Activated CD4-positive, CD25-positive, alpha-beta regulatory T cell treated with anti-CD3 and anti-CD28 coated beads, Interleukin-2, amount 50 U/mL, for 72 hours (primary cell): ENCODE data around the gene SIX2.
"Not testable (repeated sequence)": the region's sequence is repeated elsewhere in the genome, so short reads cannot be mapped to it uniquely, and the experiment has no call there.

Experiments used
- DNase-seq: peaks from one replicate; pipeline ENCODE4 v3.0.0; 2021

Gene SIX2

DNA sequence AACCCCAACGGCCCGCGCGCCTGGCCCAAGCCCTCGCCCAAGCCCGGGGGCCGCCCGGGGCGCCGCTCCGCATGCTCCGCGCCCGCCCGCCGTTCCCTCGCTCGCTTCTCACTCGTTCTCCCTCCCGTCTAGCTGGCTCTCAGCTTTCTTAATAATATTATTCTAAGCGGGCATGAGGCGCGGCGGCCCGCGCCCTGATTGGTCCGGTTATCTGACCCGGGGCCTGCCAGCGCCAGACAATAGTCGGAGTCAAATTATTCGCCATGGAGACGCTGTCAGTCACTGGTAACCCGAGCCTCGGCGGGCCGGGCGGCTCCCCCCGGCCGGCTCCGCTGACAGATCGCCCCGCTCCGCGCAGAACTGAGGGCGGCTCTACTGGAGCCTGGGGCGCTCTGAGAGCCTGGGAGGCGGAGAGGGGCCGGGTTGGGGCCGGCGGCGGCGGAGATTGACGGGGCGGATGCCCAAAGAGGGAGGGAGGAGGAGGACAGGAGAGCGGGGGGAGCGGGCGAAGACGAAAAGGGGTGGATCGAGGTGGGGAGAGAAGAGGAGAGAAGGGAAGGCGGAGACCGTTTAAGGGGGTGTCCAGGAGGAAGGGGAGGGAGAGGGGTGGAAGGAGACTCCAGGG lies at the start of gene SIX2:
TSS of gene SIX2 (minus strand) at position 150 of the 625 bp plus-strand sequence. CDS start 342 bp downstream, outside the sequence.
- DNase-seq: no peak

DNA sequence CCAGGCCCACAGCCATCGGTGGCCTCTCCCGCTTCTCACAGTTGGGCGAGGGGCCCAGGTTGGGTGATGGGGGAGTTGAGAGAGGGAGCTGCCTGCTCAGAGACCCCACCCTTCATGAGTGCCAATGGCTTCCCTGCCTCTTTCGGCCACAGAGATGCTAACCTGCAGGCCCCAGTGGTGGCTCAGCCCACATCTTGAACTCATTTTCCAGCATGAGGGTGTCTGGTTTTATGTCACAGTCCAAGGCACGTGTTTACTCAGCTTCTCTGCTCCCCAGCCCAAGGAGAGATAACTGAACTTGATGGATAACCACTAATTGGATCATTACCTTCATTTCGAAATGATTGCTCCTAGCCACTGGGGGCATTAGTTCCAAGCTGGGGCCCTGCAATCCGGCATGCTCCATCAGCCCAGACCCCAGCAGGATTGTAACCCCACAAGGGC lies 45.9 kb upstream of the SIX2 start:
- DNase-seq: no peak

GRCh38 chr2:45053966-45054365 lies 44.7 kb upstream of the SIX2 start:
- no peak for DNase-seq

DNA sequence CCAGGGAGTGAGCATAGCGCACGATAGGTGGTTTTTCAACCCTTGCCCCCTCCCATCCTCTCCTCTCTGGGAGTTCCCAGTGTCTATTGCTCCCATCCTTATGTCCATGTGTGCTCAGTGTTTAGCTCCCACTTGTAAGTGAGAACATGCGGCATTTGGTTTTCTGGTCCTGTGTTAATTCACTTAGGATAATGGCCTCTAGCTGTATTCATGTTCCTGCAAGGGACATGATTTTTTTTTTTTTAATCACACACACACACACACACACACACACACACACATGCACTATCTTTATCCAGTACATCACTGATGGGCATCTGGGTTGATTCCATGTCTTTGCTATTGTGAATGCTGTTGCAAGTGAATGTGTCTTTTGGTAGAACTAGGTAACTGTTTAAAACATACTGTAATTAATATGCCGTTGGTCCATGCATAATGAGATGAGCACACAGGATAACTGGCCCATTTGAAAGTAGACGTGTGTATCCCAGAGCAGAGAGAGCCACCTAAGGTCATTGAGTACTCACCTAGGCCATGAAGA lies 43.2 kb upstream of the SIX2 start:
- DNase-seq: no peak

GRCh38 chr2:45049569-45050336 lies 40.5 kb upstream of the SIX2 start:
- no peak for DNase-seq

DNA sequence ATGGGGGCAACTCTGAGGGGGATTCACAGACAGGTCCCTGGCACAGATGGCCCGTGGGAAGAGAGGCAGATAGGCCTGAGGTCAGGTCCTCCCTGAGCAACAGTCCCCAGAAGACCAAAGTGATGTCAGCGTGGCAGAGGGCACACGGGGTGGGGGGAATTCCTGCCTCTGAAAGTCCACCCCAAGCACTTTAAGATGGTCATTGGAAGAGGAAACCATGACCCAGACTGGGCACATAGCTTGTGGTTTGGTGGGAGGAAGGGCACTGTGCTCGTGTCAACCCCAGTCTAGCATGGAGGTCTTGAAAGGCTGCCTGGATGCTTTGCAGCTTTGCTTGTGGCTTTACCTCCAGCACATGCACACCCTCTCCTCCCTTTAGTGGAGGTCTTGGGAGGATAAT lies 38.0 kb upstream of the SIX2 start:
- DNase-seq: no peak

DNA sequence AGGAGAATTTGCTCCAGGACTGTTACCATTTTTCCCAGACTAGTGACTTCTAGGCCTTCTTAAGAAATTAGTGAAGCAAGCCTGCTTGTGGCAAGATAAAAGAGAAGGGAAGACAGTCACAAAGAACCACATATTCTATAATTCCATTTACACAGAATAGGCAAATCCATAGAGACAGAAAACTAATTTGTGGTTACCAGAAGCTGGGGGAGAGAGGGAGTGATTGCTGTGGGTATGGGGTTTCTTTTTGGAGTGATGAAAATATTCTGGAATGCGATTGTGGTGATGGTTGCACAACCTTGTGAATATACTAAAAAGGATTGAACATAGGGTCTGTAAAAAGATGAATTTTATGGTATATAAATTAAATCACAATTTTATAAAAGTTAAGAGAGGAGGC lies 37.5 kb upstream of the SIX2 start:
- no peak for DNase-seq

DNA sequence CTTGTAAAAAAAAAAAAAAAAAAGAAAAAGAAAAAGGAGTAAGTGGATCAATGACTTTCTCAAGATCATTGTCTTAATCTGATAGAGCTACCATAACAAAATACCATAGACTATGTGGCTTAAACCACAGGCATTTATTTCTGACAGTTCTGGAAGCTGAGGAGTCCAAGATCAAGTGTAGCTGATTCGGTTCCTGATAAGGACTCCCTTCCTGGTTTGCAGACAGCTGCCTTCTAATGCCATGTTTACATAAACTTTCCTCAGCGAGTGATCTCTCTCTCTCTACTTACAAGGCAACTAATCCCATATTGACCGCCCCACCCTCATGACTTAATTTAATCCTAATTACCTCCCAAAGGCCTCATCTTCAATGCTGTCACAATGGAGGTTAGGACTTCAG lies 36.5 kb upstream of the SIX2 start:
- no peak for DNase-seq

DNA sequence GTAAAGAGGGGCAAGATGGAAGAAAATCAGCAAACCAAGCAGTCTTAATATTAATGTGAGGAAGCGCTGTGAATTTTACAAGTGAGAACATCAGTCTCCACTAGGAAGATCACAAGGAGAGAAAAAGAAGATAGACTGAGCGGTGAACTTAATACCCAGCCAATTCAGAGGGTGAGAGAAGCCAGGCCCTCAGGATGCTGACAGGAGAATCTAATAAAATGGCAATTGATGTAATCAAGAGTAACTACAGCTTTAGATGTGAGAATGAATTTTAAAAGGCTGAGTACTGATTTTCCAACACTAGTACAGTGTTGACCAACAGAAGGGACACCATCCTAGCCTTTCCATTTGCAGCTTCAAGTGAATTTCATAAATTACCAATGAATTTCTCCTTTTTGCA lies 35.7 kb upstream of the SIX2 start:
- no peak for DNase-seq

DNA sequence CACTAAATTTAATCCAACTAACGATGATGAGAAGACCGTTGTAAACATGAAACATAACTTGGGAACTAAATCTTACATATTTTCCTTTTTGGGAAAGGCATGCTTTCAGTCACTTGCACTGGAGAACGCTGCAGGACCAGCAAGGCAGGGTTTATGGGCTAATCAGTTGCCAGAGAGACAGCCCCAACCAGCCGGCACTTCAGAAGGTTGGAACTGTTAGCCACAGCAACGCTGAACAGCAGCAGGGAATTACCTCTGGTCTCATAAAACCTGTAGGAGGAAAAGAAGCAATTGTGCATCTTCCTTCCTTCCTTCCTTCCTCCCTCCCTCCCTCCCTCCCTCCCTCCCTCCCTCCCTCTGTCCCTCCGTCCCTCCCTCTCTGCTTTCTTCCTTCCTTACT lies 33.9 kb upstream of the SIX2 start:
- no peak for DNase-seq

DNA sequence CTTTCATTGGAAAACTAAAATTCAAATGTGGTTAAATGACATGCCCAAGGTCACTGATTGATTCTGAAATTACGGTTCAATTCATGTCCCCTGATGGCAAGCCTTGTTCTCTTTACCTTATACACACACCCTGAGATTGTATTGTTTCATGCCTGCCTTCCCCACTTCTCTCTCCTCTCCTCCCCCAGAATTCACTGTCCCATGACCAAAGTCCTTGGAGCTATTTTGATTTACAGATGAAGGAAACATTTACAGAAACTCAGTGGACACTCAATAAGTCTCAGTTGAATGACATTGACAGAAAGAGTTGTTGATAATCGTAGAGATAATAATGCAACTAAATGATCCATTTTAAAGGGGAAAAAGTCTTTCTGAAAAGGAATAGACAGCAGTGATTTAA lies 33.1 kb upstream of the SIX2 start:
- DNase-seq: no peak

DNA sequence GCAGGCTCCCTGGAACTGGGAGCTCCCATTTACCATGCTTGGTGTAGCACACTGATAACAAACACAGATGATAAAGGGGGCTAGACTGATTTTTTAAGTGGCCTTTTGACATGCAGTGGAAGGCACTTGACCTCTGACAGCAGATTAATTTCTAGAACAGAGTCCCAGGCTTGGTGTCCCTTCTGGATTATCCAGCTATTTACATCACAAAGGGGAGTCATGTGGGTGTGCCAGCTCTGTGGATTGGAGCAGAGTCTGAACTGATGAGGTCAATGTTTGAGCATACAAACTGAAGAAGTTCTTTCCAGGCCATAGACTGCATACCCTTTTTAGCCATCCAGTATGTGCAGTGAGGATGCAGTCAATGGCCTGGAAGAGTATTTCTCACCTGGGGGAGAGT lies 31.5 kb upstream of the SIX2 start:
- DNase-seq: no peak

- DNase-seq: not testable (repeated sequence)
These were observed 30.6 kb upstream of the SIX2 start for GRCh38 chr2:45039804-45040203.

DNA sequence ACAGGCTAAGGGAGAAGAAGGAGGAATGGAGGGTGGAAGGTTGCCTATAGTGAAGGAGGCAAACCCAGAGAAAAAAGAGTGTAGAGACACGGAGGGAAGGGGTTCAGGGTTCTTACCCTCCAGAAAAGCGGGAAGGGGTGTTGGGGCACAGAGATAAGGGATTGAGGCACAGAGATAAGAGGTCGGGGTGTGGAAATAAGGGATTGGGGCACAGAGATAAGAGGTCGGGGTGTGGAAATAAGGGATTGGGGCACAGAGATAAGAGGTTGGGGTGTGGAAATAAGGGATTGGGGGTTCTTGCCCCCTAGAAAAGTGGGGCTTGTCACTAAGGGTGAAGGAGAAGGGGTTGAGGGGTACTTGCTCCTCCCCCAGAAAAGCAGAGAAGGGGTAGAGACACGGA lies 29.6 kb upstream of the SIX2 start:
- not testable (repeated sequence) for DNase-seq

DNA sequence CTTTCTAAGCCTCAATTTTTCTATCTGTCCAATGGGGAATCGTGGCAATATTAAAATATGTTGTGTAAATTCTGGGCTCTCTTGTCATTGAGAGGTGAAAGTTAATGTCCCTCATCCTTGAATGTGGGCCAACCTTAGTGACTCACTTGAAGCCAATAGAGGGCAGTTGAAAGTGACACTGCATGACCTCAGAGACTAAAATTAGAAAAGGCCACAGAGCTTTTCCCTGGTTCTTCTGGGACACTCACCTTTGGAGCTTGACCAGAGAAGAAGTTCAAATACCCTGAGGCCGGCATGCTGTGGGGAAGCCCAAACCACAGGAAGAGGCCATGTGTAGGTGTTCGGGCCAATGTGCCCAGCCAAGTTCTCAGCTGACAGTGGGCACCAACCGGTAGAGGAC lies 24.1 kb upstream of the SIX2 start:
- DNase-seq: no peak

DNA sequence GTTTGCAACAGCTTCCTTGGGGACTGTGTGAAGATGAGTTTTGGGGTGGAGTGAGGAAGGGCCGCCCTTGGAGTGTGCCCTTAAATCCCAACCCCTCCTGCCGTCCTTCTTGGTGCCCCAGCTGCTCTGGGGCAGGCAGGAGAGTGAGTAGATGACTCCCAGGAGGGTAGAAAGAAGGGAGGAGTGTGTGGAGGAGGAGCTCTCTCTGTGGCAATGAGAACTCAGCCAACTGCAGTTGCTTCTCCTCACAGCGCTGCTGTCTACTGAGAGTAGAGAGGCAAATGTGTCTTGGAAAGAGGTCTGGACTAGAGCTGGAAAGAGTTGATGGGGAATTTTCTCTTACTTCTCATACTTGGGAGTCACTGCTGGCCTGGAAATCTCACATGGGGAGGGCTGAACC lies 21.8 kb upstream of the SIX2 start:
- no peak for DNase-seq

GRCh38 chr2:45030553-45030952 lies 21.3 kb upstream of the SIX2 start:
- DNase-seq: no peak

GRCh38 chr2:45029215-45029614 lies 20.0 kb upstream of the SIX2 start:
- no peak for DNase-seq

DNA sequence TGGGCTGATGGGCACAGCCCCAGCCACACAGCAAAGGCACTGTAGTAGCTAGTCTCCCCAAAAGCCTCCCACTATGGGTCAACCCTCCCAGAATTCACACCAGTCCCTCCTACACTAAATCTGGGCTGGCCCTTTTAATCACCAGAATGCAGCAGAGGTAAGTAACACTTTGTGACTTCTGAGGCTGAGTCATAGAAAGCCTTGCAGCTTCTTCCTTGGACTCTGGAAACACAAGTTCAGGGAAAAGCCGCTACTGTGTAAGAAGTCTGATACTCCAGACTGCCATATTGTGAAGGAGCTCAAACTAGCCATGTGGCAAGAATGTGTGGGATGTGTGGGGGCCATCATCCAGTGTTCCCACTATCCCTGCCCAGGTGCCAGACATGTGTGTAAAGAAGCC lies 19.0 kb upstream of the SIX2 start:
- DNase-seq: no peak

- DNase-seq: no peak
These were observed 17.7 kb upstream of the SIX2 start for GRCh38 chr2:45026924-45027450.

DNA sequence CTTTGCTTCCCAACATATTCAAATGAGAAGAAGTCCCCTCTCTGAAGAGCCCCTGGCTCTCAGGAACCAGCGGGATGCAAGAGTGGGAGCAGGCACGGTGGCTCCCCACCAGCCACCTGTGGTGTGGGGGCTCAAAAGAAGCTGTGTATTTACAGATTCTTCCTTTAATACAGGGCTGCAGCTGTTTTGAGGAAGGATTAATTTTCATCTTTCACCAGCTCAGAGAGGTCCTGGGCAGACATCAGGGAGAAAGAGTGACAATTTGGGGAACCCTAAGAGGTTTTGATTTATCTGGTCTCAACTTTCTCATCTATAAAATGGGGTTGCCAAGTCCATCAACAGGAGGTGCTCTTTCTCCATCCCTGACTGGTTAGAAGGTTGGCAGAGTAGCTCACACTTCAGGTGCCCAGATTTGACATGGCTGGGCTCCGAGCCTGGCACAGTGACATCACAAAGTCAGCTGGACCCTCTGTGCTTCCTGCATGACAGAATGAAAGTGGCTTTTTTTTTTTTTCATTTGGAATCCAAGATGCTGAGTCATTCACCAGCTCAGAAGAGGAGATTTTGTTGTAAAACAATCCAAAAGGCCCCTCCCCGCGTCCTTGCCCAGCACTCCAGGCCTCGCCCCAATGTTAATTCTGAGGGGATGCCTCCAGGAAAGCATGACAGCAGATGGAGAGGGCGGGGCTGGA lies 15.5 kb upstream of the SIX2 start:
- DNase-seq: no peak

GRCh38 chr2:45024097-45024496 lies 14.8 kb upstream of the SIX2 start:
- no peak for DNase-seq

- DNase-seq: no peak
These were observed 11.2 kb upstream of the SIX2 start for GRCh38 chr2:45020439-45020838.

- DNase-seq: no peak
These were observed 8.8 kb upstream of the SIX2 start for GRCh38 chr2:45018023-45018422.
